NCI-H2196 (cell line): ENCODE data around the gene MPL.

Source experiments
- DNase-seq: peaks from one replicate; lab custom pipeline; 2025; ENCODE audit not compliant: unreplicated experiment; lab: John Stamatoyannopoulos, UW

The MPL gene

DNA sequence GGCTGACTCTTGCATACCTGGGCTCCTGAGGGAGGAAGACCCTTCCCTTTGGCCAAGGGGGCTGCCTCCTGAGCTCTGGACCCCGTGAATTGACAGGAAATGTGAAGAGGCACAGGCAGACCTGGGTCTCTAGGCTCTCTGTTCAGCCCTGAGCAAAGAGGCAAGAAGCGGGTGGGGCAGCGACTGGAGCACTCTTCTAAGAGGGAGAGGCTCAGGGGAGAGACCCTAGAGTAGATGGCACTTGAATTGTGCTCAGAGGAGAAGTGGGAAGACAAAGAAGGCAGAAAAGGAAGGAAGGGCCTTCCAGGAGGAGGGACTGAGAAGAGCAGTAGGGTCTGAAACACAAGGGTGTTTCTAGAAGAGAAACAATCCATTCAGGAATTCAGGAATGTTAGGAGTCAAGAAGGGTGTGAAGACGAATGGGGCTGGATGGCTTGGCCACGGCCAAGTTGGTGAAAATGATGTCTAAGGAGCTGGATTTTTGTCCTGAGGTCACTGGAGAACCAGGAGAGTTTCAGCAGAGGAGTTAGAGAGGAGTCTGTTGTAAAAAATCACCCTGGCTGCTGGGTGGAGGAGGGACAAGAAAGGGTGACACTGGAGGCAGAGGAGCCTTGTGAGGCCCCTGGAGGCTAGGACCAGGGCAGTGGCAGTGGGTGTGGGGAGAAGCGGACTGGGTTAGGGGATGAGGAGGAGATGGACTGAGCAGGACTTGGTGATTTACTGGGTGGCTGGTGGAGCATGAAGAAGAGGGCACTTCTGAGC, 31.5 kb upstream of the MPL start:
- no peak for DNase-seq

DNA sequence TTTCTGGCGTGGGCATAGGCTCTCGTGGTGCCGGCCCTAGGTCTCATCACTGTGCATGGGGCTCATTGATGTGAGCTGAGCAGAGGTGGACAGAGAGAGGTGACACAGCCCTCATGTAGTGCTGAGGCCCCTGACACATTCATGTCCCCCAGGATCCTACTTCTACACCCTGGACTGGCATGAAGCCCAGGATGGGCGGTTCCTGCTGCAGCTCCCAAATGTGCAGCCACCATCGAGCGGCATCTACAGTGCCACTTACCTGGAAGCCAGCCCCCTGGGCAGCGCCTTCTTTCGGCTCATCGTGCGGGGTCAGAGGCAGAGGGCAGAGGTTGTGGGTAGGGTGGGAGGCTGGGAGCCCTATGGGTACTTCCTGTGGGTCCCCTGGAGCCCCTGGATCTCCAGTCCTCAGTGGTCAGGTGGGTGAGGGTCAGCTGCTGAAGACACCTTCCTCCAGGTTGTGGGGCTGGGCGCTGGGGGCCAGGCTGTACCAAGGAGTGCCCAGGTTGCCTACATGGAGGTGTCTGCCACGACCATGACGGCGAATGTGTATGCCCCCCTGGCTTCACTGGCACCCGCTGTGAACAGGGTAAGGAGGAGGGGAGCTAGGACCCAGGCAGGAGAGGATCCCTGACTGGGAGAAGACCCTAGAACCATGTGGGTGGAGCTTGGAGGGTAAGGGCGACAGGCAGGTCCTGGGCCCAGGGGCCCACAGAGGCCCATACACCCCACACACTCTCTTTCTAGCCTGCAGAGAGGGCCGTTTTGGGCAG, 30.7 kb upstream of the MPL start:
- DNase-seq = no peak

DNA sequence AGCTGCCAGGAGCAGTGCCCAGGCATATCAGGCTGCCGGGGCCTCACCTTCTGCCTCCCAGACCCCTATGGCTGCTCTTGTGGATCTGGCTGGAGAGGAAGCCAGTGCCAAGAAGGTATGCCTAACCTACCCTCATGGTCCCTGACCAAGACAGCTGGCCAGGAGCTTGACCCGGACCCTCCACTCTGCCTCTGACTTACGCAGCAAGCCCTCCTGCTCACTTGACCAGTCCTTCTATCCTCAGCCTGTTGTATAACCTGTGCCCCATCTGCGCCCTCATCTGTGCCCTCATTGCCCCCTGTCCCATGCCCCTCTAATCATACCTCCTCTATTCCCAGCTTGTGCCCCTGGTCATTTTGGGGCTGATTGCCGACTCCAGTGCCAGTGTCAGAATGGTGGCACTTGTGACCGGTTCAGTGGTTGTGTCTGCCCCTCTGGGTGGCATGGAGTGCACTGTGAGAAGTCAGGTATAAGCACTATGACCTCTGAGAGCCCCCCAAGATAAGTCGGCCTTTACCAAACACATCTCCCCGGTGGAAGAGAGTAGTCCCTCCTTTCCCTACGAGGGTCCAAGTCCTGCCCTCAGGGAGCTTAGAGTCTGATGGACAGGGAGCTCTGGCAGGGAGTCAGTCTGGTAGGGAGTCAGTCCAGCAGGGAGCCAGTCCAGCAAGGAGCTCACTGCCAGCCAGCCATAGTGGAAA, 30.0 kb upstream of the MPL start:
- no peak for DNase-seq

DNA sequence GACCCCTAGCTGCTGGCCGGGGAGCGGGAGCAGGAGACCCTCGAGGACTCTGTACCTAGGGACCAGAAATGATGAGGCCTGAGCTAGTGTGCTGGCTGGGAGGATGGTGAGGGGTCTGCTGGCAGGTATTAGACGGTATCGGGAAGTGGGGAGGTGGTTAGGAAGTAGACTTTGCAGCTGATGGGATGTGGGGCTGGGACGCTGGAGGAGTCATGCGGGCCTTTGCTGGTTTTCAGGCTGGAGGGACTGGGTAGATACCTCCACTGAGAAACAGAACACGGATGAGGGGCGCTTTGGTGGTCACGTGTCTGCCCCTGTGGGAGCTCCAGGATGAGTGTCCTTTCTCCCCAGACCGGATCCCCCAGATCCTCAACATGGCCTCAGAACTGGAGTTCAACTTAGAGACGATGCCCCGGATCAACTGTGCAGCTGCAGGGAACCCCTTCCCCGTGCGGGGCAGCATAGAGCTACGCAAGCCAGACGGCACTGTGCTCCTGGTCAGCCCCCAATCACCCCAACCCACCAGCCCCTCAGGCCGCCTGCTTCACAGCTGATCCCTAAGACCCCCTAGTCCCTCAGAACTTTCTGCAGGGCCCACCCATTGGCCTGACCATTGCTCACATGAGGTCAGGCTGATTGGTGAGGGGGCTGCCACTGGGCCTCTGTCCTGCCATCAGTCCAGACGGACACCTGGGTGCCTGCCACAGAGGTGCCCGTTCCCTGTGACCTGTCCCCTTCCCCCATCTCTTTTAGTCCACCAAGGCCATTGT, 28.8 kb upstream of the MPL start:
- no peak for DNase-seq

DNA sequence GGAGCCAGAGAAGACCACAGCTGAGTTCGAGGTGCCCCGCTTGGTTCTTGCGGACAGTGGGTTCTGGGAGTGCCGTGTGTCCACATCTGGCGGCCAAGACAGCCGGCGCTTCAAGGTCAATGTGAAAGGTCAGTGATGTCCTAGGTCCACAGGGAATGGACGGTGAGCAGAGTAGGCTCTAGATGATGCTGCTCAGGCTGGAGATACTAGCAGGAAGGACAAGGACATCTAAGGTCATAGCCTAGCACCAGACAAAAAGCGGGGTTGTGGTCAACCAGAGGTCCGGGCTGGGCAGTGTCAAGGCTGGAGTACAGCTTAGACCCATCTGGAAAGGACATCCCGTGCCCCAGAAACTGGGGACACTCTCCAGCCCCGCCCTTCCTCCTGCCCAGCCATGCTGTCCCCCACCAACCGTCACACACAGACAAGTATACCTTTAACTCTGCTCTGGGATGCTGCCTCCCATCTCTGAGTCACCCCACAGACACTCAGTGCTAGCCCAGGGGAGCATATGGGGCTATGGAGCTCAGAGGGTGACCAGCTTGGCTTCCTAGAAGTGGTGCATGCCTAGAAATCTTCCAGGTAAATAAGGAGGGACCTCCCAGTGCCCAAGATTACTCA, 28.1 kb upstream of the MPL start:
- DNase-seq = no peak

GRCh38 chr1:43311521-43311920, 26.1 kb upstream of the MPL start:
- no peak for DNase-seq

- no peak for DNase-seq
Measured at GRCh38 chr1:43312212-43312623, 25.4 kb upstream of the MPL start.

GRCh38 chr1:43312663-43313515, 24.7 kb upstream of the MPL start:
- DNase-seq = no peak

DNA sequence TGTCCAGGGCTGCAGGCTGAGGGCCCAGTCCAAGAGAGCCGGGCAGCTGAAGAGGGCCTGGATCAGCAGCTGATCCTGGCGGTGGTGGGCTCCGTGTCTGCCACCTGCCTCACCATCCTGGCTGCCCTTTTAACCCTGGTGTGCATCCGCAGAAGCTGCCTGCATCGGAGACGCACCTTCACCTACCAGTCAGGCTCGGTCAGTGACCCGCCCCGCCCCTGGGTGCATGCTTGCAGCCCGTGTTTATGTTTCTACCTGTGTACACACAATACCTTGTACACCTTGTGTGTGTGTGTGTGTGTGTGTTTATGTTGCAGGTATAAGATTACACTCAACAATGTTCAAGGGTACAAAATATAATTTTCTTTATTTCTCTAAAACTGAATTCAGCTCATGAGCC, 23.8 kb upstream of the MPL start:
- no peak for DNase-seq

DNA sequence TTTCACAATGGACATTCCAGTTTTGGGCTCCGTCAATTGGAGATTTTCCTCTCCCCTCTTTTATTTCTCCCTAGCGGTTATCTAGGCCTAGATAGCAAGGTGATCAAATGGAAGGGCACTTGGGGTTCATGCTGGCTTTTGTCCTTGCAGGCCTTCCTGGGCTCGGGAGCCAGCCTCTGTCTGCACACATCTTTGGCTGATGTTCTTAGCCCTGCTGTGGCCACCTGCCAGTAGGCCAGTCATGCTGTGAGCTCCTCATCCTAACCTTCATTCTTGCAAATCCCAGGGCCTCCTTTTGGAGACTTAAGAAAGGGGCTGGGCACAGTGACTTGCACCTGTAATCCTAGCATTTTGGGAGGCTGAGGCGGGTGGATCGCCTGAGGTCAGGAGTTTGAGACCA, 23.4 kb upstream of the MPL start:
- DNase-seq = no peak

- no peak for DNase-seq
Measured at GRCh38 chr1:43315481-43315880, 22.1 kb upstream of the MPL start.

DNA sequence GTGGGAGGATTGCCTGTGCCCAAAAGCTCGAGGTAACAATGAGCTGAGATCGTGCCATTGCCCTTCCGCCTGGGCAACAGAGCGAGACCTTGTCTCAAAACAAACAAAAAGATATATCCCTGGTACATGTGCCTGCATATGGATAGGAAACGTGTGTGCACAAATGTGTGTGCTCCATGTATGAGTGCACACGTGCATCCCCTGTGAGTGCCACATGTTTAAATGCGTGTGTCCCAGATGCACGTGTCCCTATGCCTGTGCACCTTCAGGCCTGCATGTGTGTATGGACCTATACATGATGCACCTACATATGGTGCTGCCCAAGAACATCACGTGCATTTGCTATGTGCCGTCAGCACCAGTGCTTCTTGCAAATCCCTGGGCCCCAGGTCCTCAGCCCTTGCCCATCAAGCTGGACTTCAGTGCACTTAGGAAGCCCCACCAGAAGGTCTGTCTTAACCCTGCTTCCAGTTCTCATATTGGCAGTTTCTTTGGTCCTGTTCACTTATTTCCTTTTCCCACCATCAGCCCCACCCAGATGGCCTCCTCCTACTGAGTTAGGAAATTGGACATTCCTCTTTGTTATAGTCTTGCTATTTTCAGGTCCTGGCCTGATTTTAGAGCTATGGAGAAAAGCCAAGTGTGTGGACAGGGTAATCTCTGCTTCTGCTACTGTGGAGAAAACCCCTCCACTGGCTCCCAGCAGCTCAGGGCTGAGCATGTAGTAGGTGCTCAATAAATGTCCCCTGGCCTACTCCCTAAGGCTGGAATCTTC, 21.5 kb upstream of the MPL start:
- DNase-seq = no peak

- no peak for DNase-seq
Measured at GRCh38 chr1:43316738-43317520, 20.7 kb upstream of the MPL start.

DNA sequence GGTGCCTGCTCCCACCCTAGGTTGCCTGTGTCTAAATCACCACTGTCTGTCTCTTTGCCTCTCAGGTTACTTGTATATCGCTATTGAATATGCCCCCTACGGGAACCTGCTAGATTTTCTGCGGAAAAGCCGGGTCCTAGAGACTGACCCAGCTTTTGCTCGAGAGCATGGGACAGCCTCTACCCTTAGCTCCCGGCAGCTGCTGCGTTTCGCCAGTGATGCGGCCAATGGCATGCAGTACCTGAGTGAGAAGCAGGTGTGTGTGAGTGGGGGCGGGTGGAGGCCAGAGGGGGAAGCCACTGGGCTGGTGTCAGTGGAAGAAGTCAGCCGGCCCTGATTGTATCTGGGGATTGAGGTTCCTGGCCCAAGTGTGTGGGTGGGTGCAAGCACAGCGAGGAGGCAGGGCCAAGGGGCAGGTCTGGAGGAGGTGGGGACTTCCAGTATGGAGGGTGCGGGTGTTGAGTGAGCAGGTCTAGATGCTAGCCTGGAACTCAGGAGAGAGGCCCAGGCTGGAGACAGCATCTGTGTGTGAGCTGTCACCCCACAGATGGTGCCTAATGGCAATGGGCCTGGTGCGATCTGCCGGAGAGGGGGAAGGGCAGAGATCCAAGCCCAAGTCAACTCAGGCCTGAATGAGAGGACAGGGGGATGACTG, 19.7 kb upstream of the MPL start:
- no peak for DNase-seq

DNA sequence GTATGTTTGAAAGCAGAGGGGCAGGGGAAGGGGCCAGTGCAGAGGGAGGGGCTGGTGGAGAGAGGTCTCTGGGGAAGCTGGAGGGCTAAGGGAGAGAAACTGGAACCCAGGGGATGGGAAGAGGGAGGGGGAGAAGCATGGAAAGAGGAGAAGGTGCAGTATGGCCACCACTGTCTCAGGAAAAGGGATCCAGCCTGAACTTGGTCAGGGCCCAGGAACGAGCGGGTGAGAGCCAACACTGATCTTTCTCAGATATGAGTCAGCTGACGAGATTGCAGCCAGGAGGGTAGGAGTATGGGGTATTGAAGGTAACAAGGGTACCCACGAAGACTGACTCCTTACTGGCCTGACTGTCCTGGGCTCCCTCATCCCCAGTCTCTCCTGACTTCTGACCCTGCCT, 18.8 kb upstream of the MPL start:
- no peak for DNase-seq

DNA sequence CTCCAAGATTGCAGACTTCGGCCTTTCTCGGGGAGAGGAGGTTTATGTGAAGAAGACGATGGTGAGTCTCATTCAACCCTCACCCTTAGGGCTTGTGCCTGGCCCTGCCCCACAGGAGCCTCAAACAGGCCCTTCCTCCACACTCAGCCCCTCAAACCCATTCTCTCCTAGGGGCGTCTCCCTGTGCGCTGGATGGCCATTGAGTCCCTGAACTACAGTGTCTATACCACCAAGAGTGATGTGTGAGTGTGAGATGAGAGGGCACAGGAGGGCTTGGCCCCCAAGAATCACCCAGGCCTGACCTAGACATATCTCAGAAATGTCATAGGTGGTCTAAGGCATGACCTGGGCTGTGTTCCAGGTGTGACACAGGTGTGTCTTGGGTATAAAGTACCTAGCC, 18.3 kb upstream of the MPL start:
- no peak for DNase-seq

GRCh38 chr1:43319766-43320165, 17.9 kb upstream of the MPL start:
- no peak for DNase-seq

DNA sequence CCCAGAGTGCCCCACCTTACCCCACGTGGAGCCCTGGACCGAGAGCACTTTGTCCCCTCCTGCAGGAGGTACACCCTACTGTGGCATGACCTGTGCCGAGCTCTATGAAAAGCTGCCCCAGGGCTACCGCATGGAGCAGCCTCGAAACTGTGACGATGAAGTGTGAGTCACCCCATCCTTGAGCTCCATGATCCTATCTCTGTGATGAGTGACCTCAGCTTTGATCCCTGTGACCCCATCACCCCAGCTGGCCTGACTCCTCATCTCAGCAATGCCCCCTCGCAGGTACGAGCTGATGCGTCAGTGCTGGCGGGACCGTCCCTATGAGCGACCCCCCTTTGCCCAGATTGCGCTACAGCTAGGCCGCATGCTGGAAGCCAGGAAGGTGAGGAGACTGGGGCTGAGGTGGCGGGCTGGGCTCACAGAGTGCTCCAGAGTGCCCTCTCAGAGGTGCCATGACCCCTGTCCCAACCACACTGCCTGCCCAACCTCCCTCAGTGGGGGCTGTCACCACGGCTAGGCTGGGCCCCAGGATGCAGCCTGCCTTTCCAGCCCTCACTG, 16.2 kb upstream of the MPL start:
- DNase-seq = no peak
